HCT116 (cell line): ENCODE data around the gene TDRD3. TPM values are rescaled to one million over a fixed set of nuclear protein-coding genes. Genes with fewer than 3 reads are reported as not detected.

ENCODE experiments used
- ATAC-seq: fragments of 200-7000 bp; cut with Tn5 transposase; 2 replicates; pipeline ENCODE4 v1.9.1; 2020; ENCODE audit warnings: mild to moderate bottlenecking, moderate library complexity
- BruUV-seq: library from RNA; stranded (reverse); fragments of 400-500 nt; replicated peaks from 2 replicates; lab custom pipeline; 2021; lab: Mats Ljungman, UMichigan
- CTCF ChIA-PET: fragments of 300-600 bp; sonication (Branson Sonifier 250); formaldehyde crosslinking; loops from one replicate; lab custom pipeline; 2021; ENCODE audit warnings: antibody characterized with exemption; lab: Charles Lee
- POLR2A ChIA-PET: fragments of 300-600, 350-600 bp; sonication (Branson Sonifier 250); formaldehyde crosslinking; loops from one replicate; lab custom pipeline; 2021; ENCODE audit warnings: antibody characterized with exemption; lab: Charles Lee
- RAD21 ChIA-PET, 2 experiments: fragments of 300-600 bp; sonication (Branson Sonifier 250); formaldehyde crosslinking; loops; one replicate each; lab custom pipeline; 2023; ENCODE audit warnings: low total read pairs in 2 of 2; ENCODE audit not compliant: uncharacterized antibody in 2 of 2, unreplicated experiment in 2 of 2, low non-redundant PET in 1 of 2; lab: Charles Lee
- DNase-seq: peaks from one replicate; pipeline ENCODE4 v3.0.0-alpha.2; 2010; ENCODE audit warnings: low read depth, low spot score
- H2AFZ ChIP-seq: fragments of 200-600 bp; shearing (Covaris generic), sonication (generic); 2 replicates; pipeline ENCODE4 v1.6.1; 2017; ENCODE audit warnings: low read depth, mixed run types, mixed read lengths, antibody characterized with exemption, low read length; ENCODE audit not compliant: poor library complexity, severe bottlenecking
- H3K27ac ChIP-seq: 2 replicates; pipeline ENCODE4 v1.5.1; 2012; ENCODE audit warnings: low read depth, low read length
- H3K27me3 ChIP-seq: fragments of 200-600 bp; sonication (generic); 2 replicates; pipeline ENCODE4 v1.6.1; 2016; ENCODE audit warnings: mixed run types, low read length, mixed read lengths; ENCODE audit not compliant: insufficient read depth
- H3K36me3 ChIP-seq, 2 experiments: fragments of 200-500 bp in 1 of 2; fragments of 200-600 bp in 1 of 2; sonication (Bioruptor generic) in 1 of 2; sonication (generic) in 1 of 2; 2 replicates each; pipeline versions ENCODE4 v1.5.1 to v1.6.1; 2014 to 2016; ENCODE audit warnings: low read length in 2 of 2, inconsistent platforms in 1 of 2, mixed read lengths in 1 of 2, mixed run types in 1 of 2; ENCODE audit not compliant: insufficient read depth in 2 of 2, control insufficient read depth in 1 of 2
- H3K4me1 ChIP-seq, 2 experiments: fragments of 200-600 bp in 1 of 2; sonication (generic) in 1 of 2; 2 replicates each; pipeline versions ENCODE4 v1.5.1 to v1.6.1; 2012 to 2017; ENCODE audit warnings: low read length in 2 of 2, inconsistent platforms in 1 of 2, mild to moderate bottlenecking in 1 of 2, mixed read lengths in 1 of 2, mixed run types in 1 of 2, moderate library complexity in 1 of 2; ENCODE audit not compliant: insufficient read depth in 2 of 2, control insufficient read depth in 1 of 2
- H3K4me2 ChIP-seq: fragments of 200-600 bp; sonication (generic); 2 replicates; pipeline ENCODE4 v1.6.1; 2017; ENCODE audit warnings: mixed run types, low read length, mixed read lengths
- H3K4me3 ChIP-seq, 2 experiments: fragments of 200-600 bp in 1 of 2; sonication (generic) in 1 of 2; replicated peaks in 1 of 2; 2 replicates each; pipeline ENCODE4 v1.5.1; 2011 to 2016; ENCODE audit warnings: low read length in 2 of 2, control low read depth in 1 of 2, low read depth in 1 of 2, mild to moderate bottlenecking in 1 of 2, mixed read lengths in 1 of 2, mixed run types in 1 of 2
- H3K79me2 ChIP-seq: fragments of 200-600 bp; sonication (generic); 2 replicates; pipeline ENCODE4 v1.6.1; 2017; ENCODE audit warnings: mild to moderate bottlenecking, mixed run types, low read length, moderate library complexity, mixed read lengths; ENCODE audit not compliant: insufficient read depth
- H3K9ac ChIP-seq: fragments of 200-600 bp; sonication (generic); 2 replicates; pipeline ENCODE4 v1.6.1; 2016; ENCODE audit warnings: low read length, mixed read lengths
- H3K9me2 ChIP-seq: fragments of 200-600 bp; sonication (generic), shearing (Covaris generic); 2 replicates; pipeline ENCODE4 v1.6.1; 2017; ENCODE audit warnings: mixed run types, mild to moderate bottlenecking, moderate library complexity; ENCODE audit not compliant: insufficient read depth
- H3K9me3 ChIP-seq, 2 experiments: fragments of 200-500 bp in 1 of 2; fragments of 200-600 bp in 1 of 2; sonication (Bioruptor generic) in 1 of 2; sonication (generic) in 1 of 2; 2 replicates each; pipeline ENCODE4 v1.6.1; 2014 to 2017; ENCODE audit warnings: low read length in 2 of 2, mixed read lengths in 2 of 2, inconsistent platforms in 1 of 2, low read depth in 1 of 2, mild to moderate bottlenecking in 1 of 2, mixed run types in 1 of 2, moderate library complexity in 1 of 2; ENCODE audit not compliant: control insufficient read depth in 1 of 2, insufficient read depth in 1 of 2
- H4K20me1 ChIP-seq: fragments of 200-600 bp; sonication (generic), shearing (Covaris generic); 2 replicates; pipeline ENCODE4 v1.6.1; 2017; ENCODE audit warnings: mixed run types, mild to moderate bottlenecking, moderate library complexity; ENCODE audit not compliant: insufficient read depth
- CEBPB ChIP-seq: IDR thresholded peaks from 2 replicates; pipeline ENCODE4 v1.6.1; 2012; ENCODE audit warnings: low read depth
- CTCF ChIP-seq, 3 experiments: fragments of 200-600 bp in 1 of 3; sonication (generic) in 1 of 3; IDR thresholded peaks in 2 of 3; conservative IDR thresholded peaks in 1 of 3; 2 replicates each; pipeline ENCODE4 v1.5.1; 2012 to 2017; ENCODE audit warnings: low read depth in 2 of 3, low read length in 2 of 3, antibody characterized with exemption in 1 of 3, borderline replicate concordance in 1 of 3, control low read depth in 1 of 3, mild to moderate bottlenecking in 1 of 3, mixed read lengths in 1 of 3, mixed run types in 1 of 3, moderate library complexity in 1 of 3; ENCODE audit not compliant: insufficient read depth in 1 of 3
- ELF1 ChIP-seq: IDR thresholded peaks from 2 replicates; pipeline ENCODE4 v1.6.1; 2012; ENCODE audit warnings: low read depth, borderline replicate concordance
- EZH2 ChIP-seq: fragments of 200-600 bp; sonication (generic); IDR thresholded peaks from 2 replicates; pipeline ENCODE4 v1.6.1; 2017; ENCODE audit warnings: antibody characterized with exemption, mixed run types
- MAX ChIP-seq: IDR thresholded peaks from 2 replicates; pipeline ENCODE4 v1.6.1; 2012
- POLR2A ChIP-seq: IDR thresholded peaks from 2 replicates; pipeline ENCODE4 v1.7.0; 2011; ENCODE audit warnings: borderline replicate concordance; ENCODE audit not compliant: insufficient read depth, insufficient read length; ENCODE audit errors: extremely low read depth
- POLR2AphosphoS5 ChIP-seq: IDR thresholded peaks from 2 replicates; pipeline ENCODE4 v1.6.1; 2011; ENCODE audit warnings: mild to moderate bottlenecking, low read depth, low read length, moderate library complexity
- RAD21 ChIP-seq: IDR thresholded peaks from 2 replicates; pipeline ENCODE4 v1.6.1; 2012; ENCODE audit warnings: low read depth, mild to moderate bottlenecking
- REST ChIP-seq: IDR thresholded peaks from 2 replicates; pipeline ENCODE4 v1.6.1; 2012; ENCODE audit warnings: low read depth
- SP1 ChIP-seq: IDR thresholded peaks from 2 replicates; pipeline ENCODE4 v1.6.1; 2012; ENCODE audit warnings: low read depth
- SRF ChIP-seq: IDR thresholded peaks from 2 replicates; pipeline ENCODE4 v1.6.1; 2012; ENCODE audit warnings: low read depth
- intact Hi-C: fragments of 100-400 bp; cut with micrococcal nuclease; formaldehyde crosslinking; loops from 2 replicates; pipeline ENCODE4 v1.10.0; 2022
- total RNA-seq: library from RNA; stranded (reverse); gene quantifications from one replicate; pipeline ENCODE4 v1.2.1, GENCODE V29; 2021; ENCODE audit not compliant: unreplicated experiment

The TDRD3 gene
- total RNA-seq, 1 experiment from 2014 or later = 16.9 TPM

GRCh38 chr13:60356970-60357369, 40.0 kb upstream of the TDRD3 start:
- intact Hi-C loops = no loop called here
- H3K4me2 ChIP-seq = no peak overlapping the region
- H3K9me2 ChIP-seq = no peaks in the 10 kb centered on the region
- no peaks in the 10 kb centered on the region for H4K20me1 ChIP-seq
- no peak overlapping the region for H3K9ac ChIP-seq
- no peak for TF ChIP-seq RAD21
- no peak for TF ChIP-seq SP1
- TF ChIP-seq SRF = no peak
- TF ChIP-seq CEBPB = no peak
- TF ChIP-seq POLR2A = no peak
- no peak for TF ChIP-seq POLR2AphosphoS5
- BruUV-seq = no TSS peak
- ChIA-PET CTCF (no interaction called here), POLR2A (no interaction called here), RAD21 (no interaction called here)
- H3K4me1 ChIP-seq = no peaks in the 10 kb centered on the region
- no peaks in the 10 kb centered on the region for H3K79me2 ChIP-seq
- H3K36me3 ChIP-seq = no peaks in the 10 kb centered on the region
- no peaks in the 10 kb centered on the region for H3K27me3 ChIP-seq
- no peaks in the 10 kb centered on the region for H3K9me3 ChIP-seq
- H3K4me3 ChIP-seq = no peak overlapping the region
- DNase-seq = no peak
- no peak for ATAC-seq
- H2AFZ ChIP-seq = no peak overlapping the region
- H3K27ac ChIP-seq = no peak overlapping the region

- Histone ChIP-seq H3K9me2 (no peaks in the 10 kb centered on the region), H3K4me2 (no peak overlapping the region), H4K20me1 (no peaks in the 10 kb centered on the region), H3K9ac (no peak overlapping the region), H3K79me2 (no peaks in the 10 kb centered on the region), H3K4me1 (no peaks in the 10 kb centered on the region), H3K9me3 (no peaks in the 10 kb centered on the region), H3K27ac (no peak overlapping the region), H3K36me3 (no peaks in the 10 kb centered on the region), H3K4me3 (no peak overlapping the region), H3K27me3 (no peaks in the 10 kb centered on the region), H2AFZ (no peak overlapping the region)
- no TSS peak for BruUV-seq
- intact Hi-C loops = no loop called here
- ChIA-PET CTCF (no interaction called here), POLR2A (no interaction called here), RAD21 (no interaction called here)
- DNase-seq (no peak), ATAC-seq (no peak)
- TF ChIP-seq CTCF (IDR thresholded peaks at IDR 0.05 in 2 of 3, conservative IDR thresholded peaks at IDR 0.05 in 1 of 3; ENCODE audit: borderline replicate concordance in 1 of 3, insufficient read depth in 1 of 3, low read depth in 2 of 3, low read length in 2 of 3) (no peak), REST (no peak), EZH2 (no peak), CEBPB (no peak), MAX (no peak), POLR2AphosphoS5 (no peak), SRF (no peak), POLR2A (no peak), ELF1 (no peak)
These were observed 38.6 kb upstream of the TDRD3 start for GRCh38 chr13:60358453-60358852.
